Left lobe of liver (tissue), 2 donors: ENCODE data around the gene PFN1. TPM values are rescaled to one million over a fixed set of nuclear protein-coding genes. Genes with fewer than 3 reads are reported as not detected.

Source experiments
- ATAC-seq: fragments of 200-7000 bp; cut with Tn5 transposase; one replicate; pipeline ENCODE4 v1.9.1; 2020; ENCODE audit warnings: mild to moderate bottlenecking, moderate library complexity
- DNase-seq: peaks from one replicate; pipeline ENCODE4 v3.0.0-alpha.2; 2020; ENCODE audit warnings: low spot score
- total RNA-seq: library from RNA; stranded (reverse); gene quantifications from one replicate; pipeline ENCODE4 v1.2.1, GENCODE V29; 2021
- donor health status: DM: no; HTN: no; CAD: no; lungs with moderate emphysema.
- donor health status: DM: no; HTN: yes; CAD: no.

The PFN1 gene
- total RNA-seq, 1 donor from 2014 or later = 254 TPM

GRCh38 chr17:4968486-4969046 is 20.2 kb upstream of the PFN1 start:
- ATAC-seq (no peak), DNase-seq (no peak)

GRCh38 chr17:4967539-4968485 is 19.5 kb upstream of the PFN1 start, which contains the start of gene SPAG7:
TSS of gene SPAG7 (minus strand) at chr17:4967817. CDS start at chr17:4967804, 13 bp downstream.
- DNase-seq = peak; percentile 97
- ATAC-seq = peak; percentile 77

- DNase-seq (peak; percentile 99), ATAC-seq (peak; percentile 77)
Observed at GRCh38 chr17:4966844-4967538, 18.7 kb upstream of the PFN1 start.

- no peak for DNase-seq
- ATAC-seq = no peak
Observed at GRCh38 chr17:4965311-4965986, 17.1 kb upstream of the PFN1 start.

GRCh38 chr17:4960279-4960922 is 12.1 kb upstream of the PFN1 start:
- ATAC-seq (no peak), DNase-seq (no peak)

GRCh38 chr17:4959261-4959965 is 11.1 kb upstream of the PFN1 start:
- DNase-seq (no peak), ATAC-seq (peak; percentile 22)

GRCh38 chr17:4958102-4958501 is 9.8 kb upstream of the PFN1 start:
- peak; percentile 75 for DNase-seq
- peak; percentile 91 for ATAC-seq

- DNase-seq (no peak), ATAC-seq (no peak)
Observed at GRCh38 chr17:4956493-4957061, 8.2 kb upstream of the PFN1 start.

- ATAC-seq (no peak), DNase-seq (no peak)
Observed at GRCh38 chr17:4955091-4955490, 6.8 kb upstream of the PFN1 start.

- ATAC-seq = no peak
Observed at GRCh38 chr17:4953451-4953961, 5.2 kb upstream of the PFN1 start.

GRCh38 chr17:4951486-4951885 is 3.2 kb upstream of the PFN1 start:
- DNase-seq (no peak), ATAC-seq (no peak)

More at GRCh38 chr17:4953451-4953961, 5.2 kb upstream of the PFN1 start:
- no peak for DNase-seq

GRCh38 chr17:4950746-4951204 is 2.4 kb upstream of the PFN1 start, which contains the start of gene ENO3:
TSS of gene ENO3 (plus strand) at chr17:4951119. CDS start at chr17:4951830, 711 bp downstream.
- ATAC-seq (peak; percentile 7), DNase-seq (peak; percentile 84)

GRCh38 chr17:4950075-4950745 is 1.9 kb upstream of the PFN1 start:
- DNase-seq (peak; percentile 84), ATAC-seq (peak; percentile 9)

- peak; percentile 61 for ATAC-seq
- peak; percentile 91 for DNase-seq
Observed at GRCh38 chr17:4949321-4950074, 1.2 kb upstream of the PFN1 start.

GRCh38 chr17:4948931-4949320 is 596 bp upstream of the PFN1 start:
- ATAC-seq (peak; percentile 65), DNase-seq (peak; percentile 91)

- DNase-seq (peak; percentile 73), ATAC-seq (peak; percentile 27)
Observed at GRCh38 chr17:4947411-4948165, 742 bp downstream of the PFN1 start.

GRCh38 chr17:4947010-4947410 is 1.3 kb downstream of the PFN1 start:
- no peak for DNase-seq
- ATAC-seq = no peak
